Astrocyte (in vitro differentiated cells and primary cell): ENCODE data around the gene DCUN1D1.

Source experiments
- EZH2 ChIP-seq: IDR thresholded peaks from 2 replicates; pipeline ENCODE4 v1.6.1; 2012; ENCODE audit warnings: mild to moderate bottlenecking, low read length, inconsistent platforms; ENCODE audit not compliant: insufficient read depth
- TF ChIP-seq, protein P1 (sequence below): IDR thresholded peaks from 2 replicates; pipeline ENCODE4 v1.5.1; 2011; ENCODE audit warnings: low read depth, mild to moderate bottlenecking, inconsistent platforms, low read length, moderate library complexity; ENCODE audit not compliant: insufficient read depth

DNA sequence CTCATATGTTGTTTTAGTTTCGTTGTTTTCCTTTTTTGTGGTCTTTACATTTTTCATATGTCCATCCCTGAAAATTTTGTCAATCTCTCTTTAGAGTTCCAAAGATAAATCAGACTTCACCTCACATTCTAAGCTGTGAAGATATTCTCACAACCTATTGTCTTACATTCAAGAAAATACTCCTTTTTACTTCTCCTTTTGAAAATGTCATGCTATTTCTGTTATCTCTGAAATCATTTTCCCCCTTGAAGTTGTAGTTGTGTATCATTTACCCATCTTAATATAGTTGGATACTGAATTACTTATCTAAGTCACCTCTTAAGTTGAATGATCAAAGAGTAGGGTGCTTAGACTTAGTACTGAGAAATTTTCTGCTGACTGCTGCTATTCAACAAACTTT is 74.3 kb downstream of the DCUN1D1 start:
- TF ChIP-seq, protein P1, sequence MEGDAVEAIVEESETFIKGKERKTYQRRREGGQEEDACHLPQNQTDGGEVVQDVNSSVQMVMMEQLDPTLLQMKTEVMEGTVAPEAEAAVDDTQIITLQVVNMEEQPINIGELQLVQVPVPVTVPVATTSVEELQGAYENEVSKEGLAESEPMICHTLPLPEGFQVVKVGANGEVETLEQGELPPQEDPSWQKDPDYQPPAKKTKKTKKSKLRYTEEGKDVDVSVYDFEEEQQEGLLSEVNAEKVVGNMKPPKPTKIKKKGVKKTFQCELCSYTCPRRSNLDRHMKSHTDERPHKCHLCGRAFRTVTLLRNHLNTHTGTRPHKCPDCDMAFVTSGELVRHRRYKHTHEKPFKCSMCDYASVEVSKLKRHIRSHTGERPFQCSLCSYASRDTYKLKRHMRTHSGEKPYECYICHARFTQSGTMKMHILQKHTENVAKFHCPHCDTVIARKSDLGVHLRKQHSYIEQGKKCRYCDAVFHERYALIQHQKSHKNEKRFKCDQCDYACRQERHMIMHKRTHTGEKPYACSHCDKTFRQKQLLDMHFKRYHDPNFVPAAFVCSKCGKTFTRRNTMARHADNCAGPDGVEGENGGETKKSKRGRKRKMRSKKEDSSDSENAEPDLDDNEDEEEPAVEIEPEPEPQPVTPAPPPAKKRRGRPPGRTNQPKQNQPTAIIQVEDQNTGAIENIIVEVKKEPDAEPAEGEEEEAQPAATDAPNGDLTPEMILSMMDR = no peak
- TF ChIP-seq EZH2 = no peak
